Right lobe of liver (tissue), 4 donors: ENCODE measurements around the gene WTAP.

Experiments
- CTCF ChIP-seq, 4 donors: fragments of 200-600 bp in 3 of 4; fragments of 450-650 bp in 1 of 4; IDR thresholded peaks; one replicate each; pipeline versions ENCODE4 v1.5.1 to v1.8.0; 2016 to 2022; ENCODE audit warnings: antibody characterized with exemption in 4 of 4, mild to moderate bottlenecking in 2 of 4
- POLR2A ChIP-seq: fragments of 450-650 bp; IDR thresholded peaks from one replicate; pipeline ENCODE4 v1.6.1; 2017; ENCODE audit warnings: antibody characterized with exemption, mild to moderate bottlenecking
- donor health status: DM: no; HTN: no; CAD: no.
- donor health status: DM: no; HTN: no; CAD: no.
- donor health status: DM: no; HTN: yes; CAD: no.

- no peak for TF ChIP-seq CTCF (IDR thresholded peaks at IDR 0.05)
- no peak for TF ChIP-seq POLR2A
Observed at GRCh38 chr6:159695984-159696383, 31.3 kb upstream of the WTAP start.
